H1 (cell line): ENCODE measurements around the gene NAA38. TPM values are rescaled to one million over a fixed set of nuclear protein-coding genes. Genes with fewer than 3 reads are reported as not detected.

Source experiments
- ASH2L ChIP-seq: fragments of 200-600, 300-600 bp; sonication (generic); IDR thresholded peaks from one replicate; pipeline ENCODE4 v1.7.1; 2017; ENCODE audit warnings: low read length
- FOSL1 ChIP-seq: IDR thresholded peaks from 2 replicates; pipeline ENCODE4 v1.6.1; 2011; ENCODE audit warnings: mild to moderate bottlenecking, low read depth, low read length, moderate library complexity; ENCODE audit not compliant: insufficient read depth
- PHF8 ChIP-seq: fragments of 200-600 bp; sonication (generic); conservative IDR thresholded peaks from 2 replicates; pipeline ENCODE4 v1.7.1; 2012; ENCODE audit warnings: low read depth, mild to moderate bottlenecking, inconsistent platforms, low read length, moderate library complexity
- SUZ12 ChIP-seq: fragments of 200-600 bp; sonication (generic); IDR thresholded peaks from 2 replicates; pipeline ENCODE4 v1.6.1; 2012; ENCODE audit warnings: mild to moderate bottlenecking, inconsistent platforms, low read length, moderate library complexity, mixed read lengths
- TEAD4 ChIP-seq: IDR thresholded peaks from 2 replicates; pipeline ENCODE4 v1.6.1; 2012; ENCODE audit warnings: low read depth, low read length, inconsistent platforms, mixed read lengths
- polyA plus RNA-seq, 7 experiments: library from polyadenylated mRNA; depleted of rRNA in 3 of 7; stranded (reverse) in 5 of 7; unstranded in 2 of 7; fragments of >200 nt in 5 of 7; fragments of 200-250 nt in 2 of 7; gene quantifications; 1 replicate in 5 of 7; 2 replicates in 1 of 7; 4 replicates in 1 of 7; pipeline versions ENCODE4 v1.2.1 to v1.2.3, GENCODE V29; 2011 to 2013; ENCODE audit warnings: missing spikeins in 2 of 7, mixed read lengths in 2 of 7
- total RNA-seq: library from RNA; stranded (reverse); fragmentation: NEBNext Ultra II Directional; extraction: Animal tissue kit (Norgen Biotek cat#: 25700); gene quantifications from 2 replicates; pipeline ENCODE4 v1.2.1, GENCODE V29; 2021

The NAA38 gene
- total and polyA plus RNA-seq, 2 of the 8 experiments (the other 6 are each of a cell fraction or from before 2014, with no cell fraction given): 30.2 to 109 TPM

DNA sequence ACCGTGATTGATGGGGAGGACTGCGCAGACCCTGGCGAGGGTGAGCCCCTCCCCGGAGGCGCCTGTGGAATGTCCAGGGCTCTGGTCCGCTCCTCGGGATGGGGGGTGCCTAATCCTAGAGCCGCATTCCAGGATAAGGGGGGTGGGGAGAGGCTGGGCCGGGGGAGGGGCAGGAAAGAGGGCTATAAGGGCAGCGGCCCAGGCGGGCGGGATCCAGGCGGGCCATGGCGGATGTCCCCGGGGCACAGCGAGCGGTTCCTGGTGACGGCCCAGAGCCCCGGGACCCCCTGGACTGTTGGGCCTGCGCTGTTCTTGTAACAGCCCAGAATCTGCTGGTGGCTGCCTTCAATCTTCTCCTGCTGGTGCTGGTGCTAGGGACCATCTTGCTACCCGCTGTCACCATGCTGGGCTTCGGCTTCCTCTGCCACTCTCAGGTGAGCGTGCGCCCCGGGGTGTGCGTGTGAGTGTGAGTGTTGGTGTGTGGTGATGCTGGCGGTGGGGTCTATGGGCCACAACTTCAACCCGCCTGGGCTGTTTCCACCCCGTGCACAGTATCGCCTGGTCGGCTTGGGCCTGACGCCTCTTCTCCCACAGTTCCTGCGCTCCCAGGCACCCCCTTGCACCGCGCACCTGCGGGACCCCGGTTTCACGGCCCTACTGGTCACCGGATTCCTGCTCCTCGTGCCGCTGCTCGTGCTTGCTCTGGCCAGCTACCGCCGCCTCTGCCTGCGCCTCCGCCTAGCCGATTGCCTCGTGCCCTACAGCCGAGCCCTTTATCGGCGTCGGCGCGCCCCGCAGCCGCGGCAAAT, 2.3 kb downstream of the NAA38 start, which contains the start of gene TMEM88 (continued):
- TF ChIP-seq PHF8 (0 out of 2 replicates have a peak, but pooled peaks have one; percentile 16), TEAD4 (peak; percentile 91), ASH2L (peak; percentile 70), SUZ12 (peak; percentile 66; the same call in 1 of the 2 replicates), FOSL1 (no peak)
